ENCODE data around the gene VPS26B.

DNA sequence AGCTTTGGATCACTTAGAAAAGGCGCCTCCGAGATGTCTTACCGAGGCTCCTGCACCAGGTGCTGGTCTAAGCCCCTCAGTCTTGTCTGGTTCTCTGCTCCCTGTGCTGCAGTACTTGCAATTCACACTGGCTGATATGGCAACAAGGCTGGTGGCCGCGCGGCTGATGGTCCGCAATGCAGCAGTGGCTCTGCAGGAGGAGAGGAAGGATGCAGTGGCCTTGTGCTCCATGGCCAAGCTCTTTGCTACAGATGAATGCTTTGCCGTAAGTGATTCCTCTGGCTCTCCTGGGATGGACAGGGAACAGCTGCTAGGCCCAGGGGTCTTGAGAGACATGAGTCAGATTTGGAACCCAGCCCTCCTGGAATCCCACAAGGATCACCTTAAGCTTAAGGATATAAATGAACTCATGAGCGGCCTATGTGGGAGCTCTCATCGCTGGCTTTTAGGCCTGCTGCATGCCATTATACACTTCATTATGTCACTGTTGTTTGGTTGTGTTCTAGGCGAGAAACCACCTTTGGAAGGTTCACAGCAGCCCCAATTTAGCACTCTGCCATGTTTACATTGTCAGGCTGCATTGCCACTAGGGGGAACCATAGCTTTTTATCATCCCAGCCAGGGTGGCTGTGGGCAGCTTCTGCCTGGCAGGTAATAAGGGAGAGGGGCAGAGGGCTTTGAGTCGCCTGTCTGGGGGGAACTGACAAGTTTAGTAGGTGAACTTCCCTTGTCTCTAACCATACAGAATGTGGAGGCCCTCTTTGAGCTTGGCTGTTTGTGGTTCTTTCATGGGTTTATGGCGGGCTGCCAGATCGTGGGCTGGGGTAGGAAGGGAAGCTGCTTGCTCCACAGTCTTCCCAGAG lies 37.4 kb downstream of the VPS26B start:
- TF ChIP-seq EZH2 (IDR thresholded peaks at IDR 0.05) (no peak), FOXP2 (optimal IDR thresholded peaks at IDR 0.05; ENCODE audit: control extremely low read depth, extremely low read length, insufficient read depth) (peak; percentile 5), POLR2AphosphoS5 (IDR thresholded peaks at IDR 0.05; ENCODE audit: borderline replicate concordance, low read depth, low read length) (no peak)

All from SK-N-MC (cell line).